Activated CD8-positive, alpha-beta memory T cell treated with anti-CD3 and anti-CD28 coated beads, Interleukin-2, amount 50 U/mL, for 48 hours (primary cell): ENCODE data around the gene FOXC2.

Experiments used
- DNase-seq: peaks from one replicate; pipeline ENCODE4 v3.0.0-alpha.2; 2020

Gene FOXC2

GRCh38 chr16:86593913-86594620, 27.4 kb downstream of the FOXC2 start:
- no peak for DNase-seq

- DNase-seq = no peak
These were observed 28.1 kb downstream of the FOXC2 start for GRCh38 chr16:86594721-86595120.

GRCh38 chr16:86595983-86596605, 29.5 kb downstream of the FOXC2 start:
- DNase-seq = no peak

- DNase-seq = no peak
These were observed 30.7 kb downstream of the FOXC2 start for GRCh38 chr16:86597126-86597879.

- no peak for DNase-seq
These were observed 31.4 kb downstream of the FOXC2 start for GRCh38 chr16:86597880-86598606.

GRCh38 chr16:86598607-86599565, 32.3 kb downstream of the FOXC2 start:
- DNase-seq = no peak

GRCh38 chr16:86601356-86601755, 34.7 kb downstream of the FOXC2 start:
- no peak for DNase-seq

GRCh38 chr16:86602521-86602920, 35.9 kb downstream of the FOXC2 start:
- DNase-seq = no peak

- peak; percentile 58 for DNase-seq
These were observed 38.0 kb downstream of the FOXC2 start for GRCh38 chr16:86604436-86605193.

GRCh38 chr16:86605950-86606349, 39.3 kb downstream of the FOXC2 start:
- DNase-seq = no peak

- no peak for DNase-seq
These were observed 41.7 kb downstream of the FOXC2 start for GRCh38 chr16:86608301-86608747.

- DNase-seq = no peak
These were observed 42.5 kb downstream of the FOXC2 start for GRCh38 chr16:86609115-86609514.

GRCh38 chr16:86609661-86610060, 43.0 kb downstream of the FOXC2 start:
- DNase-seq = no peak

- no peak for DNase-seq
These were observed 44.3 kb downstream of the FOXC2 start for GRCh38 chr16:86610779-86611524.

- DNase-seq = no peak
These were observed 44.9 kb downstream of the FOXC2 start for GRCh38 chr16:86611525-86611855.

- no peak for DNase-seq
These were observed 45.3 kb downstream of the FOXC2 start for GRCh38 chr16:86611941-86612340.

GRCh38 chr16:86614699-86615098, 48.1 kb downstream of the FOXC2 start:
- DNase-seq = no peak

- DNase-seq = no peak
These were observed 50.3 kb downstream of the FOXC2 start for GRCh38 chr16:86616906-86617305.

- no peak for DNase-seq
These were observed 52.0 kb downstream of the FOXC2 start for GRCh38 chr16:86618431-86619238.
